HG03045 (cell line): Measurements from ENCODE around the gene ZBTB46.
"Not testable (repeated sequence)": the region's sequence is repeated elsewhere in the genome, so short reads cannot be mapped to it uniquely, and the experiment has no call there.

ENCODE experiments used
- ATAC-seq: cut with Tn5 transposase; IDR thresholded peaks from one replicate; pipeline ENCODE4 v1.9.1; 2021; ENCODE audit warnings: mild to moderate bottlenecking, moderate library complexity; ENCODE audit not compliant: unreplicated experiment

Gene ZBTB46, protein sequence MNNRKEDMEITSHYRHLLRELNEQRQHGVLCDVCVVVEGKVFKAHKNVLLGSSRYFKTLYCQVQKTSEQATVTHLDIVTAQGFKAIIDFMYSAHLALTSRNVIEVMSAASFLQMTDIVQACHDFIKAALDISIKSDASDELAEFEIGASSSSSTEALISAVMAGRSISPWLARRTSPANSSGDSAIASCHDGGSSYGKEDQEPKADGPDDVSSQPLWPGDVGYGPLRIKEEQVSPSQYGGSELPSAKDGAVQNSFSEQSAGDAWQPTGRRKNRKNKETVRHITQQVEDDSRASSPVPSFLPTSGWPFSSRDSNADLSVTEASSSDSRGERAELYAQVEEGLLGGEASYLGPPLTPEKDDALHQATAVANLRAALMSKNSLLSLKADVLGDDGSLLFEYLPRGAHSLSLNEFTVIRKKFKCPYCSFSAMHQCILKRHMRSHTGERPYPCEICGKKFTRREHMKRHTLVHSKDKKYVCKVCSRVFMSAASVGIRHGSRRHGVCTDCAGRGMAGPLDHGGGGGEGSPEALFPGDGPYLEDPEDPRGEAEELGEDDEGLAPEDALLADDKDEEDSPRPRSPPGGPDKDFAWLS

DNA sequence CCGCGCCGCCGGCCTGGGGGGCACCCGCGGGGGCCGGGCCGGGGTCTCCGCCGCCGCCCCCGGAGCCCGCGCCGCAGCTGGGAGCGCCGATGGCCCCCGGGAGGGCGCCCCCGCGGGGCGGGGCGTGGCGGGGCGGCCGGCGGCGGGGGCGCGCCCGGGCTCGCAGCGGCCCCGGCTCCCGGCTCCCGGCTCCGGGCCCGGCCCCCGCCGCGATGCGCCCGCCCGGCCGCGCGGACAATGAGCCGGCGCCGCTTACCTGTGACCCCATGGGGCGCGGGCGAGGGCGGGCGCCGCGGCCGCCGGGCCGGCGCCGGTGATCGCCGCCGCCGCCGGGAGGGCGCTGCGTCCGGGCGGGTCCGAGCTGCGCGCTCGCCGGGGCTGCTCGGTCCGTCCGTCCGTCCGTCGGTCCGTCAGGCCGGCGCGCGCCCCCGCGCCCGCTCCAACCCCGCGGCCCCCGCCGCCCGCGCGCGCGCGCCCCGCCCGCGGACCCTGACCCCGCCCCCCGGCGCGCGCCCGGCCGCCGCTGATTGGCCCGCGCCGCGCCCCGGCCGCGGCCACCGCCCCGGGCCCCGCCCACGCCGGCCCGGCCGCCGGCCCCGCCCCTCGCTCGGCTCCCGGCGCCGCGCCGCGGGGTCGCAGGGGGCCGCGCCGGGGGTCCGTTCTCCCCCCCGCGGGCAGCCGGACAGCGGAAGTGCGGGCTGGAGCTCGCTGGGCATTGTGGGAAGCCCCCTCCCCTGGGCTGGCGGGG, at the start of gene ZBTB46:
ZBTB46 (minus strand) TSS at position 424 of the 748 bp plus-strand sequence. CDS start 40,507 bp downstream, outside the sequence.
- no peak for ATAC-seq

DNA sequence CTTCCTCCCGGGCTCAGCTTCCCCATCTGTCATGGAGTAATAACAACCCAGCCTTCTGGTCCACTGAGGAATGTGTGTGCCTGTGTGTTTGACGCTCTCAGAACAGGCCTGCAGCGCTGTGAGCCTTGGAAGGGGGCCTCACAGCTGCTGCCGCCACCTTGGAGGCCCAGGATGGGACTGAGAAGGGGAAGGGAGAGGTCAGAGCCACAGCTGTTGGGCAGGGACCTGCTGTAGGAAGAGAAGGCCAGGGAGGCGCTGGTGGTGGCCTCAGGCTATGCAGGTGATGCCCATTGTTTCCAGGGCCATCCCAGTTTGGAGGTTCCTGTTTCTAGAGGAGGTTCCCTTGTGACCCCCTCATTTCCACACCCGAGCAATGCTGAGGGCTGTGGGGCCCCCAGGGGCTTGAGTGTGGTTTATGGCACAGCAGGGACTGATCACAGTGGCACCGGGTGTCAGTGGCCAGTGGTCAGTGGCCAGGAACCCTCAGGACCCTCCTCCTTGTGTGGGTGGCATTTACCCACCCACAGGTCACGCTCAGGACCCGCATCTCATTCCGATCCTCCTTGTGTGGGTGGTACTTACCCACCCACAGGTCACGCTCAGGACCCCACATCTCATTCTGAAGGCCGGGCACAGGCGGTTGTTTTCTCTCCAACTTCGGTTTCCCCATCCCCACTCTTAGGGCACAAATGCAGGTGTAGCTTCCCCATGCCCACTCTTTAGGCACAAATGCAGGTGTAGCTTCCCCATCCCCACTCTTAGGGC, 48.0 kb upstream of the ZBTB46 start:
- ATAC-seq: no peak

DNA sequence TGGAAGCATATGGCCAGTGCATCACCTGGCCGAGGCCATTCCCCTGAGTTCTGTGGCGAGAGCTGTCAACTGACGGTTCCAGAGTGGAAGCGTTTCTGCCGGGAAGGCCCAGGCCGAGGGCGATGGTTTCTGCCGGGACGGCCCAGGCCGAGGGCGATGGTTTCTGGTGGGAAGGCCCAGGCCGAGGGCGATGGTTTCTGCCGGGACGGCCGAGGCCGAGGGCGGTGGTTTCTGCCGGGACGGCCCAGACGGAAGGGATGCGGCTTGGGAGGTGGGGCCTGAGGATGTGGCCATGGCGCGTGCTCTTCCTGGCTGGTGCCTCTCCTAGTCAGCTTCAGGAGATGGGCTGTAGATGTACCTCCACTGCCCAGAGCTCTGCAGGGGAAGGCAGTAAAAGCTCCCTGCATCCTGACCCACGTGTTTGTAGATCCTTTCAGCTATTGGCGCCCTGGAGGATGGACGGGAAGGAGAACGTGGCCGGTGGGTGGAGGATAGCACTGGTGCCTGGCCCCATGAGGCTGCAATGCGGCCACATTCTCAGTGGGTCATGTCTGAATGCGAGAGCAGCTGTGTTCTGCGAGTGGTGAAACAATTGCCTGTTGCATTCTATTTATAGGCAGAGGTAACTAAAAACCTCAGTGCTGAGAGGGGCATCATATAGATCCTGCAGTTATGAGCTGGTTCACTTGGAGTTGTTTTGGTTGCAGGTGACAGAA, 46.8 kb upstream of the ZBTB46 start:
- ATAC-seq: no peak

DNA sequence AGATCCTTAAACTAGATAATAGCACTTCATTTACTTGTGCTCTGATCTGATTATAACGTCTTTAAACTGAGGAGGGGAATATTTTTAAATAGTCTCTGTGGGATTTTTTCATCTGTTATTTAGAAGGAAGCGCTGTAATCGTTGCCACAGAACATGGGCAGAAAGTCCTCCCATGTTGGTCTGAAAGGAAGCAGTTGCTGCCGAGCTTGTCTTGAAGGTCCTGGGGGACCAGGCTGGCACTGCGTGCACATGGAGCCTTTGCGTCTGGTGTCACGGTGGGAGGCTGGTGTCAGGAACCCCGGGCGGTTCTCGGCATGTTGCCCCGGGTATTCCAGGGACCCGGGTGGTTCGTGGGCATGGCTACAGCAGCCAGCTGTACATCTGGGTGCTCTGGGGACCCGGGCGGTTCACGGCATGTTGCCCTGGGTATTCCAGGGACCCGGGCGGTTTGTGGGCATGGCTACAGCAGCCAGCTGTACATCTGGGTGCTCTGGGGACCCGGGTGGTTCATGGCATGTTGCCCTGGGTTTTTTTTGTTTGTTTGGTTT, 45.5 kb upstream of the ZBTB46 start:
- ATAC-seq: no peak

DNA sequence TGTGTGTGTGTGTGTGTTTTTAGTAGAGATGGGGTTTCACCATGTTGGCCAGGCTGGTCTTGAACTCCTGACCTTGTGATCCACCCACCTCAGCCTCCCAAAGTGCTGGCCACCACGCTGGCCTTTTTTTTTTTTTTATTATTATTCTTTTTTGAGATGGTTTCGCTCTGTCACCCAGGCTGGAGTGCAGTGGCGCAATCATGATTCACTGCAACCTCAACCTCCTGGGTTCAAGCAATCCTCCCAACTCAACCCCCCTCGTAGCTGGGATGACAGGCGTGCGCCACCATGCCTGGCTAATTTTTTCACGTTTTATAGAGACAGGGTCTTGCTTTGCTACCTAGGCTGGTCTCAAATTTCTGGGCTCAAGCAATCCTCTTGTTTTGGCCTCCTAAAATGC, 43.2 kb upstream of the ZBTB46 start:
- not testable (repeated sequence) for ATAC-seq

DNA sequence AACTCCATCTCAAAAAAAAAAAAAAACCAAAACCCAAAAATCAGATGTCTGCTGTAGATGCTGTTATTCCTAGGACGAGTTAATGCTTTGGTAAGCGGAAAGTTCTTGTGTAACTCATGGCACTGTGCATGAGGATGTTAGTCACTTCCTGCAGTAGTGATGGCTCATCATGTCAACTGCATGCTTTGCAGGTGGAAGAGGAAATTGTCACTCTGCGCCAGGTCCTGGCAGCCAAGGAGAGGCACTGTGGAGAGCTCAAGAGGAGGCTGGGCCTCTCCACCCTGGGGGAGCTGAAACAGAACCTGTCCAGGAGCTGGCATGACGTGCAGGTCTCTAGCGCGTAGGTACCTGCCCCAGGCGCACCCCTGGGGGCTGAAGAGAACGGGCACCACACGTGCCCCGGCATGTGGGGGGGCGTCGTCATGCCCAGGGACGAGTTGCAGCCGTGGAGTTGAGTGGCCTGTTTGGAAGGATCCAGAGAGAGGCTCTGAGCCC, 42.5 kb upstream of the ZBTB46 start:
- ATAC-seq: no peak

DNA sequence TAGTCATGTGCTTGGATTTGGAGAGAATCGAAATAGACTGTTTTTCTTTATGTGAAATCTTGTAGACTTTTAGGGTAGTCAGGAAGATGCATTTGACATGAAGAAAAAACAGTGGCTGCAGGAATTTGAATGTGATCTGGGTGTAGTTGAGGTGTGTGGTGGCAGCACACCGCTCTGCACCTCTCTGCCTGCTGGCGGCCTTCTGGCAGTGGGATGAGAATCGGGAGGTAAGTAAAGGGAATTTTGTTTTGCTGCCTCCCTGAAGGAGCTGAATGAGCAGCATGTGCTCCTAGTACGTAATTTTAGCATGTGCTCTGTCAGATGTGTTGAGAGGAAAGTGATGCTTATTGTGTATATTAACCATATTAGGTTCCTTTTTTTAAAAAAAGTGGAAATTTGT, 37.2 kb upstream of the ZBTB46 start:
- no peak for ATAC-seq

DNA sequence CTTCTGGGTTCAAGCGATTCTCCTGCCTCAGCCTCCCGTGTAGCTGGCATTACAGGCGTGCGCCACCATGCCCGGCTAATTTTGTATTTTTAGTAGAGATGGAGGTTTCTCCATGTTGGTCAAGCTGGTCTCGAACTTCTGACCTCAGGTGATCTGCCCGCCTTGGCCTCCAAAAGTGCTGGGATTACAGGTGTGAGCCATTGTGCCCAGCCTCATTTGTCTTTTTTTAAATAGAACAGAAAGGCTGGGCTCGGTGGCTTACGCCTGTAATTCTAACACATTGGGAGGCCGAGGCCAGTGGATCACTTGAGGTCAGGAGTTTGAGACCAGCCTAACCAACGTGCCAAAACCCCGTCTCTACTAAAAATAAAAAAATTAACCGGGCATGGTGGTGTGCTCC, 36.0 kb upstream of the ZBTB46 start:
- not testable (repeated sequence) for ATAC-seq

DNA sequence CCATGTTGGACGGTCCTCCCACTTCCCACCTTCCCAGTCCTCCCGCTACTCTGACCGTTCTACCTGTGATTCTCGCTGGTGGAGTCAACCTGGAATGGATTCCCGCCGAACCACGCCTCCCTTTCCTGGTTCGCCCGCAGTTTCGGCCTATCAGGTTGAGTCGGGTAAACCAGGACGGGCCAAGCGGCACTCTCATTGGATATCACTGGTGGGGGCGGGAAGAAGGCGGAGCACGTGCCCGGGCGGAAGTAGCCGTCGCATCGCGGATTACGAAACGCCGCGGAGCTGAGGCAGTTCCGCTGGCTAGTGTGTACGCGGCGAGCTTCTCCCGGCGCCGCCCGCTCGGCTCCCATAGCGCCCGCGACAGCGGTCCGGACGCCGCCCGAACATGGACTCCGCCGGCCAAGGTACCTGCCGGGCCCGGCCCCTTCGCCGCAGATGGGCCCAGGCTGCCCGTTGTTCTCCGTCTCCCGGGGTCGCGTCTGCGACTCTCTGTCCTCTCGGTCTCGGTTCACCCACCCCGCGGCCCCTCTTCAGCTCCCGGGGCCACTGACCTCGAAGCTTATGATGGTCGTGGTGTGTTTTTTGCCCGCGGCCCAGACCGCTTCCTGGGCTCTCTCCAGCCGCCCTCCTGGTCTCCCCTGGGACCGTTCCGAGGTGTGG, 34.0 kb upstream of the ZBTB46 start, which contains the start of gene TPD52L2:
TPD52L2 (plus strand) TSS at position 293 of the 663 bp plus-strand sequence; CDS start at position 389, 96 bp downstream.
- ATAC-seq: peak; percentile 79

DNA sequence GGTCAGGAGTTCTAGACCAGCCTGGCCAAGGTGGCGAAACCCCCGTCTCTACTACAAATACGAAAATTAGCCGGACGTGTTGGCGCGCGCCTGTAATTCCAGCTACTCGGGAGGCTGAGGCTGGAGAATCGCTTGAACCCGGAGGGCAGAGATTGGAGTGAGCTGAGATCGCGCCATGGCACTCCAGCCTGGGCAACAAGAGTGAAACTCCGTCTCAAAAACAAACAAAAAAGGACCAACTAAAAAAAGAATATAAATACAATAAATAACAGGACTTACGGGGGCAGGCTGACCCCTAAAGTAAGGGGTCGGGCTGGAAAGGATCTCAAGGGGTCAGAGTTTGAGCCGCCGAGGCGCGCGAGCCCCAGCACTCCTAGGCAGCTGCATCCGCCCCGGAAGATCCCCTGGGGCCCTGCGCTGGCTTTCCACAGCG, 33.5 kb upstream of the ZBTB46 start:
- no peak for ATAC-seq

DNA sequence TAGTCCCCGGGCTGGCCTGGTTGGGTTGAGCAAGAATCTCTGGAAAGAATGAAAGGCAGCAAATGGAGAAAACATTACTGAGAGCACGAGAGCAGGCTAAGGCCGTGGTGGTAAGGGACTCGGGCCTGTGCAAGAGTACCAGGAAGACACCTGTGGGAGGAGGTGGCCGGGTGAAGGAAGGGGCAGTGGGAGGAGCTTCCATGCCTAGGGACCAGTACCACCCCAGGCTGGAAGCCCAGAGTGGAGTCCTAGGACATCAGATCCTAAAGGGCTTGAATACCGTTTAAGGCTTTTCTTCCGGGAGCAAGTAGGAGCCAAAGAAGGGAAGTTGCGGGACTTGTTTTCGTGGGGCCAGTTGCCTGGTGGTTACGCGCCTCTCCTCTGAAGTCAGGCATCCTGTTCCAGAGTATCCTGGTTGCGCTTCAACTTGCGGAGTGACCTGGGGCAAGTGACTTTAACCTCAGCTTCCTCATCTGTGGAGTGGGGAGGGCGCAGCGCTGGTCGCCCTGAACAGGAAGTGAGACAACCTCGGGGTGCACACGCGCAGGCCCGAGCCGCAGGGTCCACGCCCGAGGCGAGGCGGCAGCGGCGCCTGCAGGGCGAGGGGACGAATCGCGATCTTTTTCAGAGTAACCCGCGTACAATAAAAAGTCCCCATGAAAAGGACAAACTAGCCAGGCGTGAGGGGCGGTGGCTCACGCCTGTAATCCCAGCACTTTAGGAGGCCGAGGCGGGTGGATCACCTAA, 32.9 kb upstream of the ZBTB46 start:
- peak; percentile 52 for ATAC-seq

DNA sequence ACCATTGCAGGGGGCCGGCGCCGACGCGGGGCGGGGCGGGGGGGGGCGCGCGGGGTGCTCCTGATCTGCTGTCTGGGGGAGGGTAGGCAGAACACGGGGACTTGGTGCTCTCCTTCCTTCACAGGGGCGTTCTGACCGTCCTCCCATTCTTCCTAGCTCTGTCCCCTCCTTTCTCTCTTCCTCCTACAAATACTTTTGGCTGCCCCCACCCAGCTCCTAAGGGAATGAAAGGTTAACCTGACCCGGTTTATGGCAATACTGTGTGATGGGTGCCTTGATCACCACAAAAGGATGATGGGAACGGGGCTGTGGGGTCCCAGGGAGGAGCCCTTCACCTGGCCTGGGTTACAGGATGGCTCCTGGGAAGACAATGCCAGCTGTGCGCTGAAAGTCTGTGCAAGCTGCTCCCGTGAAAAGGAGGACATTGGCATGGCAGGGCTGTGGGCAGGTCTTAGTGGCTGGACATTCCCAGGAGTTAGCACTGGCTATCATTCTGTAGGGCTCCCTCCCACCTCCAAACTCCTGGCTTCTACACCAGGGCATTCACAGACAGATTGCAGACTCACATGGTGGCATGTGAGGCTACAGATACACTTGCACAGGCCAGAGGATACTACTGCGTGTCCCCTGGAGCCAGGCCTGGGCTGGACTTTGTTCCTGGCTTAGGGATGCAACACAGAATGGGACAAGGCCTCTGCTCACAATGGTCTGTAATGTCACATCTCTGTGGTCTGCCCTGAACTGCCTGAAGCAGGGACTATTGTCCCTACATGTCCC, 32.1 kb upstream of the ZBTB46 start:
- no peak for ATAC-seq

DNA sequence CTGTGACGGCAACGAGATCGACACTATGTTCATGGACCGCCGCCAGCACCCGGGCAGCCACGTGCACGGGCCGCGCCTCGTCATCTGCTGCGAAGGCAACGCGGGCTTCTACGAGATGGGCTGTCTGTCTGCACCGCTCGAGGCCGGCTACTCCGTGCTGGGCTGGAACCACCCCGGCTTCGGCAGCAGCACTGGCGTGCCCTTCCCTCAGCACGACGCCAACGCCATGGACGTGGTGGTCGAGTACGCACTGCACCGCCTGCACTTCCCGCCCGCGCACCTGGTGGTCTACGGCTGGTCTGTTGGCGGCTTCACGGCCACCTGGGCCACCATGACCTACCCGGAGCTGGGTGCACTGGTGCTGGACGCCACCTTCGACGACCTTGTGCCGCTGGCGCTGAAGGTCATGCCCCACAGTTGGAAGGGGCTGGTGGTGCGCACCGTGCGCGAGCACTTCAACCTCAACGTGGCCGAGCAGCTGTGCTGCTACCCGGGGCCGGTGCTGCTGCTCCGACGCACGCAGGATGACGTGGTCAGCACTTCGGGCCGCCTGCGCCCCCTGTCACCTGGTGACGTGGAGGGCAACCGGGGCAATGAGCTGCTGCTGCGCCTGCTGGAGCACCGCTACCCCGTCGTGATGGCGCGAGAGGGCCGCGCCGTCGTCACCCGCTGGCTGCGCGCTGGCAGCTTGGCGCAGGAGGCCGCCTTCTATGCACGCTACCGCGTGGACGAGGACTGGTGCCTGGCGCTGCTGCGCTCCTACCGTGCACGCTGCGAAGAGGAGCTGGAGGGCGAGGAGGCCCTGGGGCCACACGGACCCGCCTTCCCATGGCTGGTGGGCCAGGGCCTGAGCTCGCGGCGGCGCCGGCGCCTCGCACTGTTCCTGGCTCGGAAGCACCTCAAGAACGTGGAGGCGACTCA, 31.2 kb upstream of the ZBTB46 start:
- no peak for ATAC-seq

DNA sequence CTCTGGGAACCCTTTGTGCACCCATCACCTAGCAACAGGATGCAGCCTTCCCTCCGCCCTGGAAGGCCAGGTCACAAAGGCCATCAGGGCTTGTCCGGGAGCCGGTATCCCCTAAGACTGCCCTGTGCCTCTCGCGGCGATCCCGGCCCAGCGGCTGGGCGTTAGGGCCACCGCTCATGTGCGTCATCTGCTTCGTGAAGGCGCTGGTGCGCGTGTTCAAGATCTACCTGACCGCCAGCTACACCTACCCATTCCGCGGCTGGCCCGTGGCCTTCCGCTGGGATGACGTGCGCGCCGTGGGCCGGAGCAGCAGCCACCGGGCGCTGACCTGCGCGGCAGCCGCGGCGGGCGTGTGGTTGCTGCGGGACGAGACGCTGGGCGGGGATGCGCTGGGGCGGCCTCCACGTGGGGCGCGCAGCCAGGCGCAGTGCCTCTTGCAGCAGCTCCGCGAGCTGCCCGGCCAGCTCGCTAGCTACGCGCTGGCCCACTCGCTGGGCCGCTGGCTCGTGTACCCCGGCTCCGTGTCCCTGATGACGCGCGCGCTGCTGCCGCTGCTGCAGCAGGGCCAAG, 30.4 kb upstream of the ZBTB46 start, which contains the start of gene ABHD16B:
ABHD16B (plus strand) TSS at position 134 of the 570 bp plus-strand sequence; CDS start at position 177, 43 bp downstream.
- no peak for ATAC-seq

DNA sequence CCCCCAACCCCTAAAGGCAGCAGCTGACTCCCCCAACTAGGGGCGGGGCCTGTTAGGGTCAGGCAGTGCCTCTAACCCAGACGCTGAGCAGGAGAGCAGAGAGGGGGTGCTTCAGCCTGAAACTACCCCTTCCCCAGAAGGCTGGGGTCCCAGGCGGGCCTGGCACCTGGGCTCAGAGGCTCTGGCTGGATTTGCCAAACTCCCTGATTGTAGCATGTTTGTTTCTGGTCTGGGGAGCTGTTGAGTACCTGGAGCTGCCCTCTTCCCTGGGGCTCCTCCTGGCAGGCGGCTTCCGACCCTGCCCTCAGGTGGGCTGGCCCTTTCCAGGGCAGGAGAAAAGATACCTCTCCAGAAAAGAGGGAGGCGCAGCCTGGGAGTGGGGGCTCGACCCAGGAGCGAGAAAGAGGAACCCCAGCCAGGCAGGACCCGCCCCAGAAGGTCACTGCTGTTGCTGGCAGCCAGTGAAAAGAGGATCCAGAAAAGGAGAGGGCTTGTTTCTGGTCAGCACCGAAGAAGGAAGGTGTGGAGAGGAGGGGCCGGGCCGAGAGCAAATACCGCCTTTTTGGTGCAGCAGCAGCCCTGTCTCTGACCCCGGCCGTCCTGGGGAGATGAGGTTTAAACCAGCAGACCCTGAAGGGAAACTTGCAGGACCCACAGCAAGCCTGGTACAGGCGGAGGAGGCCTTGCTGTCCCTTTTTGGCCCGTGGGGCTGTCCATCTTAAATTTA, 29.4 kb upstream of the ZBTB46 start:
- ATAC-seq: no peak
